Keratinocyte (primary cell): ENCODE measurements around the gene MAPT. TPM values are rescaled to one million over a fixed set of nuclear protein-coding genes. Genes with fewer than 3 reads are reported as not detected.

Experiments
- DNase-seq: peaks from one replicate; pipeline ENCODE4 v3.0.0-alpha.2; 2011; ENCODE audit warnings: low read depth, missing footprints, low spot score
- FAIRE-seq: peaks from 2 replicates; lab custom pipeline; 2011; peaks lifted over from hg19 to GRCh38; lab: Jason Lieb, UNC
- H2AFZ ChIP-seq: 2 replicates; pipeline ENCODE4 v1.6.0; 2012; ENCODE audit warnings: low read length, control low read depth, inconsistent platforms; ENCODE audit not compliant: control insufficient read depth
- H3K27ac ChIP-seq: 2 replicates; pipeline ENCODE4 v1.5.1; 2011; ENCODE audit warnings: low read length; ENCODE audit not compliant: control insufficient read depth, insufficient read depth
- H3K27me3 ChIP-seq: 3 replicates; pipeline ENCODE4 v1.6.0; 2011; ENCODE audit warnings: low read length; ENCODE audit not compliant: control insufficient read depth, insufficient read depth; ENCODE audit errors: extremely low read depth
- H3K36me3 ChIP-seq, 2 experiments: 2 replicates in 1 of 2; 3 replicates in 1 of 2; pipeline ENCODE4 v1.5.1; 2011; ENCODE audit warnings: low read length in 2 of 2, mild to moderate bottlenecking in 1 of 2; ENCODE audit not compliant: control insufficient read depth in 2 of 2, insufficient read depth in 2 of 2; ENCODE audit errors: extremely low read depth in 1 of 2
- H3K4me1 ChIP-seq: 3 replicates; pipeline ENCODE4 v1.5.1; 2011; ENCODE audit warnings: low read length; ENCODE audit not compliant: control insufficient read depth, insufficient read depth; ENCODE audit errors: extremely low read depth
- H3K4me2 ChIP-seq: 3 replicates; pipeline ENCODE4 v1.6.0; 2011; ENCODE audit warnings: low read depth, low read length; ENCODE audit not compliant: control insufficient read depth, insufficient read depth; ENCODE audit errors: extremely low read depth
- H3K4me3 ChIP-seq, 3 experiments: fragments of 200-600 bp in 1 of 3; sonication (generic) in 1 of 3; 2 replicates in 2 of 3; 3 replicates in 1 of 3; pipeline ENCODE4 v1.5.1; 2011 to 2016; ENCODE audit warnings: low read length in 3 of 3, mild to moderate bottlenecking in 3 of 3, control low read depth in 2 of 3, inconsistent platforms in 1 of 3, low read depth in 1 of 3, mixed read lengths in 1 of 3, mixed run types in 1 of 3, moderate library complexity in 1 of 3; ENCODE audit not compliant: control insufficient read depth in 2 of 3, insufficient read depth in 2 of 3; ENCODE audit errors: extremely low read depth in 1 of 3
- H3K79me2 ChIP-seq: 2 replicates; pipeline ENCODE4 v1.6.0; 2012; ENCODE audit warnings: low read length; ENCODE audit not compliant: control insufficient read depth, insufficient read depth
- H3K9ac ChIP-seq: 3 replicates; pipeline ENCODE4 v1.6.0; 2011; ENCODE audit warnings: low read length; ENCODE audit not compliant: control insufficient read depth, insufficient read depth; ENCODE audit errors: extremely low read depth
- H3K9me1 ChIP-seq: 3 replicates; pipeline ENCODE4 v1.6.0; 2011; ENCODE audit warnings: low read length; ENCODE audit not compliant: control insufficient read depth, insufficient read depth; ENCODE audit errors: extremely low read depth
- H3K9me3 ChIP-seq: 2 replicates; pipeline ENCODE4 v1.5.1; 2012; ENCODE audit warnings: low read depth, low read length; ENCODE audit not compliant: control insufficient read depth
- H4K20me1 ChIP-seq: 3 replicates; pipeline ENCODE4 v1.6.0; 2011; ENCODE audit warnings: low read length; ENCODE audit not compliant: control insufficient read depth, insufficient read depth; ENCODE audit errors: extremely low read depth
- EZH2 ChIP-seq: IDR thresholded peaks from one replicate; pipeline ENCODE4 v1.6.1; 2012; ENCODE audit warnings: inconsistent platforms, mild to moderate bottlenecking, low read length, moderate library complexity
- dilution Hi-C: fragments of 300-500 bp; cut with MboI; formaldehyde crosslinking; loops from one replicate; pipeline ENCODE4 v1.7.0; 2020; ENCODE audit warnings: low sequenced_read_pairs; ENCODE audit not compliant: extremely low pct_ligation_motif_present
- polyA plus RNA-seq, 5 experiments: library from polyadenylated mRNA; depleted of rRNA in 3 of 5; stranded (reverse) in 3 of 5; stranded (forward) in 1 of 5; unstranded in 1 of 5; fragments of >200 nt; gene quantifications; 1 replicate in 1 of 5; 2 replicates in 3 of 5; 3 replicates in 1 of 5; pipeline versions ENCODE4 v1.2.1 to v1.2.3, GENCODE V29; 2011 to 2012; ENCODE audit warnings: missing spikeins in 2 of 5, low read depth in 1 of 5, low replicate concordance in 1 of 5
- TF ChIP-seq, protein P1 (sequence below), 3 experiments: IDR thresholded peaks in 1 of 3; conservative IDR thresholded peaks in 1 of 3; optimal IDR thresholded peaks in 1 of 3; 2 replicates in 2 of 3; 3 replicates in 1 of 3; pipeline versions ENCODE3 to v1.5.1; 2011; ENCODE audit warnings: low read length in 3 of 3, mild to moderate bottlenecking in 3 of 3, moderate library complexity in 2 of 3, control low read depth in 1 of 3, inconsistent platforms in 1 of 3; ENCODE audit not compliant: insufficient read depth in 2 of 3; ENCODE audit errors: extremely low read depth in 1 of 3

Gene MAPT
- polyA plus RNA-seq, 1 donor (not counting 4 experiments of a cell fraction or from before 2014, with no cell fraction given), result 0.08 TPM

DNA sequence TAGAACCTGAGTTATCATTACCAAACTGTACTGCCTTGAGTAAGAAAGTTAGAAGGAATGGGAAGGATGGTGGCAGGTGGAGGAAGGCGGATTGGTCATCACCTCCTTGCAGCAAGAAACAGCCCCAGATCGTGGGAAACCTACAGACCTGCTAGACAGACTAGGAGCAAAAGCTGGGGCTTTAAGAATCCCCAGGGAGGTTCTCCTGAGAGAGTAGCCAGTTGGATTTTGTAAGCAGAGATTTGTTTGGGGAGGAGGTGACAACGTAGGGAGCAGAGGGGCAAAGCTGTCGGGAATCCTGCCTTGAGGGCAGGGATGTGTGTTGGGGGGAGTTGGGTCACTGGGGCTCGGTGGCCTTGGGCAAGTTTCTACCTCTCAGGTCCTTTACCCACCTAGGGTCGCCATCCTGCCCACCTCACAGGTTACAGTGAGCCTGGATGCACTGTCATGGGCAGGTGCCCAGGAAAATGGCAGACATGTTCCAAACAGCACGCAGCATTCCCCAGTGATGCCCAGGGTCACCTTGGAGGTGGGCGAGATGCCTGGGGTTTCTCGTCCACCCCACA, 55.5 kb downstream of the MAPT start:
- H3K79me2 ChIP-seq, result no peaks in the 10 kb centered on the region
- H3K36me3 ChIP-seq, result no peaks in the 10 kb centered on the region
- no peak for DNase-seq
- dilution Hi-C loops, result no loop called here
- TF ChIP-seq, protein P1, sequence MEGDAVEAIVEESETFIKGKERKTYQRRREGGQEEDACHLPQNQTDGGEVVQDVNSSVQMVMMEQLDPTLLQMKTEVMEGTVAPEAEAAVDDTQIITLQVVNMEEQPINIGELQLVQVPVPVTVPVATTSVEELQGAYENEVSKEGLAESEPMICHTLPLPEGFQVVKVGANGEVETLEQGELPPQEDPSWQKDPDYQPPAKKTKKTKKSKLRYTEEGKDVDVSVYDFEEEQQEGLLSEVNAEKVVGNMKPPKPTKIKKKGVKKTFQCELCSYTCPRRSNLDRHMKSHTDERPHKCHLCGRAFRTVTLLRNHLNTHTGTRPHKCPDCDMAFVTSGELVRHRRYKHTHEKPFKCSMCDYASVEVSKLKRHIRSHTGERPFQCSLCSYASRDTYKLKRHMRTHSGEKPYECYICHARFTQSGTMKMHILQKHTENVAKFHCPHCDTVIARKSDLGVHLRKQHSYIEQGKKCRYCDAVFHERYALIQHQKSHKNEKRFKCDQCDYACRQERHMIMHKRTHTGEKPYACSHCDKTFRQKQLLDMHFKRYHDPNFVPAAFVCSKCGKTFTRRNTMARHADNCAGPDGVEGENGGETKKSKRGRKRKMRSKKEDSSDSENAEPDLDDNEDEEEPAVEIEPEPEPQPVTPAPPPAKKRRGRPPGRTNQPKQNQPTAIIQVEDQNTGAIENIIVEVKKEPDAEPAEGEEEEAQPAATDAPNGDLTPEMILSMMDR (optimal IDR thresholded peaks at IDR 0.05 in 1 of 3, IDR thresholded peaks at IDR 0.05 in 1 of 3, conservative IDR thresholded peaks at IDR 0.05 in 1 of 3; ENCODE audit: extremely low read depth in 1 of 3, insufficient read depth in 2 of 3, low read length in 3 of 3), result no peak
- no peak for TF ChIP-seq EZH2
- no peaks in the 10 kb centered on the region for H3K9me3 ChIP-seq
- H4K20me1 ChIP-seq, result no peaks in the 10 kb centered on the region
- no peak overlapping the region for H3K4me3 ChIP-seq
- no peak overlapping the region for H3K27ac ChIP-seq
- no peak overlapping the region for H3K9ac ChIP-seq
- FAIRE-seq, result no peak
- peaks cover 22% of the 10 kb centered on the region for H3K27me3 ChIP-seq
- H3K4me1 ChIP-seq, result peaks cover 4% of the 10 kb centered on the region
- no peaks in the 10 kb centered on the region for H3K9me1 ChIP-seq
- H3K4me2 ChIP-seq, result no peak overlapping the region
- H2AFZ ChIP-seq, result no peak overlapping the region

DNA sequence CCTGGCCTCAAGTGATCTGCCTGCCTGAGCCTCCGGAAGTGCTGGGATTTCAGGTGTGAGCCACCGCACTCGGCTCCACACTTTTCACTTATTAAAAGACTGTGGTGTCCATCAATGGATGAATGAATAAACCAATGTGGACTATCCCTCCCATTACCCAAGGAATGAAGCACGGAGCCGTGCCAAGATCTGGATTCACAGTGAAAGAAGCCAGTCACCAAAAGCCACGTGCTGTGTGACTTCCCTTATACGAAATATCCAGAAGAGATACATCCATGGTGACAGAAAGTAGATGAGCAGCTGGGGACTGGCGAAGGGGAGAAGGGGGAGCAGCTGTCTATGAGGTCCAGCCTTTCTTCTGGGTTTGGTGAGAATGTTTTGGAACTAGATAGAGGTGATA, 56.5 kb downstream of the MAPT start:
- H3K9me1 ChIP-seq, result no peaks in the 10 kb centered on the region
- H4K20me1 ChIP-seq, result no peaks in the 10 kb centered on the region
- H3K36me3 ChIP-seq, result no peaks in the 10 kb centered on the region
- TF ChIP-seq, protein P1 (optimal IDR thresholded peaks at IDR 0.05 in 1 of 3, IDR thresholded peaks at IDR 0.05 in 1 of 3, conservative IDR thresholded peaks at IDR 0.05 in 1 of 3; ENCODE audit: extremely low read depth in 1 of 3, insufficient read depth in 2 of 3, low read length in 3 of 3), result no peak
- TF ChIP-seq EZH2, result no peak
- DNase-seq, result no peak
- no peak overlapping the region for H3K9ac ChIP-seq
- H3K27me3 ChIP-seq, result peaks cover 22% of the 10 kb centered on the region
- dilution Hi-C loops, result no loop called here
- H3K4me1 ChIP-seq, result peaks cover 4% of the 10 kb centered on the region
- H3K4me2 ChIP-seq, result no peak overlapping the region
- H2AFZ ChIP-seq, result no peak overlapping the region
- H3K27ac ChIP-seq, result no peak overlapping the region
- no peaks in the 10 kb centered on the region for H3K79me2 ChIP-seq
- H3K9me3 ChIP-seq, result no peaks in the 10 kb centered on the region
- no peak for FAIRE-seq
- H3K4me3 ChIP-seq, result no peak overlapping the region
